GM12878 (cell line): Measurements from ENCODE around the gene POU2F1.

Experiments
- EZH2 ChIP-seq: IDR thresholded peaks from 2 replicates; pipeline ENCODE4 v1.6.1; 2012; ENCODE audit warnings: low read depth, mild to moderate bottlenecking, control low read depth, inconsistent platforms, low read length, borderline replicate concordance; ENCODE audit not compliant: control insufficient read depth
- TF ChIP-seq, protein P1 (sequence below), 3 experiments: IDR thresholded peaks in 2 of 3; conservative IDR thresholded peaks in 1 of 3; 2 replicates each; pipeline ENCODE4 v1.5.1; 2011; ENCODE audit warnings: low read depth in 3 of 3, low read length in 3 of 3, mild to moderate bottlenecking in 3 of 3, control low read depth in 2 of 3, moderate library complexity in 2 of 3, inconsistent platforms in 1 of 3, mixed read lengths in 1 of 3; ENCODE audit not compliant: control insufficient read depth in 2 of 3, insufficient read depth in 1 of 3; ENCODE audit errors: extremely low read depth in 1 of 3
- TF ChIP-seq, protein P2 (sequence below): IDR thresholded peaks from 2 replicates; pipeline ENCODE4 v1.6.1; 2012; ENCODE audit warnings: low read length, inconsistent platforms

DNA sequence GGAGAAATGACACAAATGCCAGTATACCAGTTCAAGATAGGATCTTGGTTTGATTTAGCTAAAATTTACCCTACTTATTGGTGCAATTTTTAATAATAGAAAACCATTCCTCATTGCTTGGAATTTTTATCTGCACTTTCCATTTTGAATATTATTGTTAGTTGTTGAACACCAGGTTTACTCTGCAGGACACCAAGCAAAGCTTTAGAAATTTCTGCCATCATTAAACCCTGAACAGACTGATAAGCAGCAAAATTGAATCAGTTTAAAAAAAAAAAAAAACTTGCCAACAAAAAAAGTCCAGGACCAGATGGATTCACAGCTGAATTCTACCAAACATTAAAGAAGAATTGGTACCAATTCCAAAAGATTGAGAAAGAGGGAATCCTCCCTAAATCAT, 71.5 kb downstream of the POU2F1 start:
- TF ChIP-seq, protein P1, sequence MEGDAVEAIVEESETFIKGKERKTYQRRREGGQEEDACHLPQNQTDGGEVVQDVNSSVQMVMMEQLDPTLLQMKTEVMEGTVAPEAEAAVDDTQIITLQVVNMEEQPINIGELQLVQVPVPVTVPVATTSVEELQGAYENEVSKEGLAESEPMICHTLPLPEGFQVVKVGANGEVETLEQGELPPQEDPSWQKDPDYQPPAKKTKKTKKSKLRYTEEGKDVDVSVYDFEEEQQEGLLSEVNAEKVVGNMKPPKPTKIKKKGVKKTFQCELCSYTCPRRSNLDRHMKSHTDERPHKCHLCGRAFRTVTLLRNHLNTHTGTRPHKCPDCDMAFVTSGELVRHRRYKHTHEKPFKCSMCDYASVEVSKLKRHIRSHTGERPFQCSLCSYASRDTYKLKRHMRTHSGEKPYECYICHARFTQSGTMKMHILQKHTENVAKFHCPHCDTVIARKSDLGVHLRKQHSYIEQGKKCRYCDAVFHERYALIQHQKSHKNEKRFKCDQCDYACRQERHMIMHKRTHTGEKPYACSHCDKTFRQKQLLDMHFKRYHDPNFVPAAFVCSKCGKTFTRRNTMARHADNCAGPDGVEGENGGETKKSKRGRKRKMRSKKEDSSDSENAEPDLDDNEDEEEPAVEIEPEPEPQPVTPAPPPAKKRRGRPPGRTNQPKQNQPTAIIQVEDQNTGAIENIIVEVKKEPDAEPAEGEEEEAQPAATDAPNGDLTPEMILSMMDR (IDR thresholded peaks at IDR 0.05 in 2 of 3, conservative IDR thresholded peaks at IDR 0.05 in 1 of 3; ENCODE audit: control insufficient read depth in 2 of 3, extremely low read depth in 1 of 3, insufficient read depth in 1 of 3, low read depth in 3 of 3, low read length in 3 of 3) = no peak
- TF ChIP-seq, protein P2, sequence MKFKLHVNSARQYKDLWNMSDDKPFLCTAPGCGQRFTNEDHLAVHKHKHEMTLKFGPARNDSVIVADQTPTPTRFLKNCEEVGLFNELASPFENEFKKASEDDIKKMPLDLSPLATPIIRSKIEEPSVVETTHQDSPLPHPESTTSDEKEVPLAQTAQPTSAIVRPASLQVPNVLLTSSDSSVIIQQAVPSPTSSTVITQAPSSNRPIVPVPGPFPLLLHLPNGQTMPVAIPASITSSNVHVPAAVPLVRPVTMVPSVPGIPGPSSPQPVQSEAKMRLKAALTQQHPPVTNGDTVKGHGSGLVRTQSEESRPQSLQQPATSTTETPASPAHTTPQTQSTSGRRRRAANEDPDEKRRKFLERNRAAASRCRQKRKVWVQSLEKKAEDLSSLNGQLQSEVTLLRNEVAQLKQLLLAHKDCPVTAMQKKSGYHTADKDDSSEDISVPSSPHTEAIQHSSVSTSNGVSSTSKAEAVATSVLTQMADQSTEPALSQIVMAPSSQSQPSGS = no peak
- no peak for TF ChIP-seq EZH2
